Spleen (tissue), 7 donors: ENCODE results near the gene ST6GALNAC2.

Experiments used
- POLR2A ChIP-seq, 3 donors: fragments of 450-650 bp; IDR thresholded peaks; one replicate each; pipeline ENCODE4 v1.5.1; 2017; ENCODE audit warnings: antibody characterized with exemption in 3 of 3, mild to moderate bottlenecking in 1 of 3
- POLR2AphosphoS5 ChIP-seq, 3 donors: sonication (generic); formaldehyde crosslinking; IDR thresholded peaks; one replicate each; pipeline ENCODE4 v1.5.1; 2017; ENCODE audit warnings: antibody characterized with exemption in 3 of 3
- TF ChIP-seq, protein P1 (sequence below), 11 experiments: fragments of 200-600 bp in 7 of 11; fragments of 450-650 bp in 4 of 11; sonication (generic) in 4 of 11; IDR thresholded peaks in 8 of 11; conservative IDR thresholded peaks in 3 of 11; 1 replicate in 7 of 11; 2 replicates in 4 of 11; pipeline versions ENCODE4 v1.4.0 to v1.8.0; 2016 to 2021; ENCODE audit warnings: antibody characterized with exemption in 11 of 11, inconsistent platforms in 4 of 11, mild to moderate bottlenecking in 1 of 11
- donor health status: DM: no; HTN: no; CAD: no; lungs with moderate emphysema.
- donor health status: DM: no; HTN: no; CAD: no.
- donor health status: DM: no; HTN: no; CAD: no.

DNA sequence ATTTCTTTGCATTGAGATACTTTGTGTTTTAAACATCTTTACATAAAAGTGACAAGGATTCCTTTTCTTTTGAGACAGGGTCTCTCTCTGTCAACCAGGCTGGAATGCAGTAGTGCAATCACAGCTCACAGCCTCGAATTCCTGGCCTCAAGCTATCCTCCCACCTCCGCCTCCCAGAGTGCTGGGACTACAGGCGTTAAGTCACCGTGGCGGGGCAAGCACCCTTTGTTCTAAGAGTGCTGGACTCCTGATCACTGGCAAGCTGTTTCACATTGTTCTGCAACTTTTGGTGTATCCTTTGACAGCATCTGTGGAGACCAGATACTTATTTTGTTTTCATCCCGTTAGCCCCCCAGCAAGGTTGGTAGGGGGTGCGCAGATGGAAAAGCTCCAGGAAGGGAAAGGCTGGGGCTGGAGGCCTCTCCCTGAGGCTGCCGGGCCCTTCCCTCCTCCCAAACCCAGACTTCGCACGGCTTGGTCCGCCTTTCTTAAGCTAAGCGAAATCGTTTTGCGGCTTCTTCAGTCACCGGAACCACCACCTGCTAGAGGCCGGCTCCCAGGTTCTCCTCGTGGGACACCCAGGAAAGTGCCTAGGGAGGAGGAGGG is 1.1 kb downstream of the ST6GALNAC2 start:
- TF ChIP-seq POLR2A (IDR thresholded peaks at IDR 0.05): no peak
- TF ChIP-seq, protein P1, sequence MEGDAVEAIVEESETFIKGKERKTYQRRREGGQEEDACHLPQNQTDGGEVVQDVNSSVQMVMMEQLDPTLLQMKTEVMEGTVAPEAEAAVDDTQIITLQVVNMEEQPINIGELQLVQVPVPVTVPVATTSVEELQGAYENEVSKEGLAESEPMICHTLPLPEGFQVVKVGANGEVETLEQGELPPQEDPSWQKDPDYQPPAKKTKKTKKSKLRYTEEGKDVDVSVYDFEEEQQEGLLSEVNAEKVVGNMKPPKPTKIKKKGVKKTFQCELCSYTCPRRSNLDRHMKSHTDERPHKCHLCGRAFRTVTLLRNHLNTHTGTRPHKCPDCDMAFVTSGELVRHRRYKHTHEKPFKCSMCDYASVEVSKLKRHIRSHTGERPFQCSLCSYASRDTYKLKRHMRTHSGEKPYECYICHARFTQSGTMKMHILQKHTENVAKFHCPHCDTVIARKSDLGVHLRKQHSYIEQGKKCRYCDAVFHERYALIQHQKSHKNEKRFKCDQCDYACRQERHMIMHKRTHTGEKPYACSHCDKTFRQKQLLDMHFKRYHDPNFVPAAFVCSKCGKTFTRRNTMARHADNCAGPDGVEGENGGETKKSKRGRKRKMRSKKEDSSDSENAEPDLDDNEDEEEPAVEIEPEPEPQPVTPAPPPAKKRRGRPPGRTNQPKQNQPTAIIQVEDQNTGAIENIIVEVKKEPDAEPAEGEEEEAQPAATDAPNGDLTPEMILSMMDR (IDR thresholded peaks at IDR 0.05 in 8 of 11, conservative IDR thresholded peaks at IDR 0.05 in 3 of 11): no peak
- TF ChIP-seq POLR2AphosphoS5 (IDR thresholded peaks at IDR 0.05): no peak
